Ascending aorta (tissue), 2 donors: ENCODE measurements around the gene CHST1. TPM values are rescaled to one million over a fixed set of nuclear protein-coding genes. Genes with fewer than 3 reads are reported as not detected.

Source experiments
- DNase-seq, 2 donors: peaks; one replicate each; pipeline ENCODE4 v3.0.0-alpha.2; 2019; ENCODE audit warnings: low spot score in 2 of 2
- H3K27ac ChIP-seq, 2 donors: fragments of 200-600 bp; sonication (generic); one replicate each; pipeline ENCODE4 v1.5.1; 2016 to 2017; ENCODE audit warnings: mild to moderate bottlenecking in 1 of 2
- H3K27me3 ChIP-seq: fragments of 200-600 bp; sonication (generic); one replicate; pipeline ENCODE4 v1.5.1; 2017
- H3K36me3 ChIP-seq, 2 donors: fragments of 200-600 bp; sonication (generic); one replicate each; pipeline ENCODE4 v1.5.1; 2016
- H3K4me1 ChIP-seq, 2 donors: fragments of 200-600 bp; sonication (generic); one replicate each; pipeline ENCODE4 v1.5.1; 2016 to 2017; ENCODE audit warnings: mild to moderate bottlenecking in 1 of 2
- H3K4me3 ChIP-seq, 2 donors: fragments of 200-600 bp; sonication (generic); one replicate each; pipeline ENCODE4 v1.5.1; 2016 to 2017; ENCODE audit warnings: mild to moderate bottlenecking in 1 of 2
- H3K9me3 ChIP-seq, 2 donors: fragments of 200-600 bp; sonication (generic); one replicate each; pipeline ENCODE4 v1.5.1; 2016
- intact Hi-C: fragments of 100-400 bp; cut with DNase I; formaldehyde crosslinking; loops from one replicate; pipeline ENCODE4 v1.15.1; 2023
- total RNA-seq: library from RNA; depleted of rRNA; stranded (reverse); fragments of >200 nt; gene quantifications from one replicate; pipeline ENCODE4 v1.1.0, GENCODE V29; 2016
- TF ChIP-seq, protein P1 (sequence below), 3 experiments: fragments of 200-600 bp in 2 of 3; fragments of 450-650 bp in 1 of 3; sonication (generic) in 2 of 3; IDR thresholded peaks; one replicate each; pipeline ENCODE4 v1.5.1; 2016 to 2019; ENCODE audit warnings: antibody characterized with exemption in 3 of 3, mild to moderate bottlenecking in 1 of 3, moderate library complexity in 1 of 3

CHST1 gene
- total RNA-seq, 1 donor from 2014 or later: 40.2 TPM

- TF ChIP-seq, protein P1, sequence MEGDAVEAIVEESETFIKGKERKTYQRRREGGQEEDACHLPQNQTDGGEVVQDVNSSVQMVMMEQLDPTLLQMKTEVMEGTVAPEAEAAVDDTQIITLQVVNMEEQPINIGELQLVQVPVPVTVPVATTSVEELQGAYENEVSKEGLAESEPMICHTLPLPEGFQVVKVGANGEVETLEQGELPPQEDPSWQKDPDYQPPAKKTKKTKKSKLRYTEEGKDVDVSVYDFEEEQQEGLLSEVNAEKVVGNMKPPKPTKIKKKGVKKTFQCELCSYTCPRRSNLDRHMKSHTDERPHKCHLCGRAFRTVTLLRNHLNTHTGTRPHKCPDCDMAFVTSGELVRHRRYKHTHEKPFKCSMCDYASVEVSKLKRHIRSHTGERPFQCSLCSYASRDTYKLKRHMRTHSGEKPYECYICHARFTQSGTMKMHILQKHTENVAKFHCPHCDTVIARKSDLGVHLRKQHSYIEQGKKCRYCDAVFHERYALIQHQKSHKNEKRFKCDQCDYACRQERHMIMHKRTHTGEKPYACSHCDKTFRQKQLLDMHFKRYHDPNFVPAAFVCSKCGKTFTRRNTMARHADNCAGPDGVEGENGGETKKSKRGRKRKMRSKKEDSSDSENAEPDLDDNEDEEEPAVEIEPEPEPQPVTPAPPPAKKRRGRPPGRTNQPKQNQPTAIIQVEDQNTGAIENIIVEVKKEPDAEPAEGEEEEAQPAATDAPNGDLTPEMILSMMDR (IDR thresholded peaks at IDR 0.05): no peak
- Histone ChIP-seq H3K27me3 (no peaks in the 10 kb centered on the region), H3K27ac (no peak overlapping the region), H3K4me1 (no peaks in the 10 kb centered on the region), H3K9me3 (no peaks in the 10 kb centered on the region), H3K4me3 (no peak overlapping the region), H3K36me3 (peaks cover 2 to 25% of the 10 kb centered on the region in 2 donors)
- intact Hi-C loops: loop anchor here (5.0 kb wide), 1 partner anchor 41 kb away; no protein-coding TSS in a partner anchor
- no peak for DNase-seq
Observed at GRCh38 chr11:45646275-45646927, 19.0 kb downstream of the CHST1 start.

- no peak for DNase-seq
- Histone ChIP-seq H3K4me1 (no peaks in the 10 kb centered on the region), H3K4me3 (no peak overlapping the region), H3K36me3 (peaks cover 0 to 13% of the 10 kb centered on the region in 2 donors), H3K27ac (no peak overlapping the region), H3K9me3 (no peaks in the 10 kb centered on the region), H3K27me3 (no peaks in the 10 kb centered on the region)
- TF ChIP-seq, protein P1 (IDR thresholded peaks at IDR 0.05): no peak
- intact Hi-C loops: loop anchor here (5.0 kb wide), 1 partner anchor 42 kb away; no protein-coding TSS in a partner anchor
Observed at GRCh38 chr11:45644981-45645889, 20.2 kb downstream of the CHST1 start.

DNA sequence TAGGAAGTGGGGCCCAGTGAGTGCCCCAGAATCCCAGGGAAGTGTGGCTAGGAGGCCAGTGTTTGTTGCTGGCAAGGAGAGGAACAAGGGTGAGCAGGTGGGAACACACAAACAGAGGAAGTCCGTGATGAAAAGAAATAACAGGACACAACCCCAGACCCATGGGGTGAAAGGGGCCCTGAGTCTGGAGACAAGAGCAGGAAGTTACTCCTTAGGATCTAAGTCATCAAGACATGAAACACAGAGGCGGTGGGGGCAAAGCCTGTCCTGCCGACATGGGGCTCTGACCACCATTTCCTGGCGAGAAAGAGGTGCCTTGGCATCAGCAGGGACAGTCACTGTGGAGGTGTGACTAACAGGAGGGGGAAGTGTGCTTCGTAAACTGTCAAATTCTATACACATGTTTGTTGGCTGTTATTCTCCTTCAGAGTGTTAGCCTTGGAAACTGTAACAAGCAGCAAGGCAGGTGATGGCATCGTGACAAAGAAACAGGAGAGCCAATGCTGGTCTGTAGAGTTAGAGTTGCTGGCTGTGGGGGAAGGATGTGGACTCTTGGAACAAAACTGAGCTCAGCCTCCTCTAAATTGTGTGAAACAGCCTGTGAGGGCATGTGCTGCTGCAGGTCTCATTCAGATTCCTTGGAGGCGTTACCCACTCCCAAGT lies 21.7 kb downstream of the CHST1 start:
- DNase-seq: no peak
- intact Hi-C loops: no loop called here
- H3K27me3 ChIP-seq: no peaks in the 10 kb centered on the region
- no peak overlapping the region for H3K4me3 ChIP-seq
- no peaks in the 10 kb centered on the region for H3K4me1 ChIP-seq
- H3K36me3 ChIP-seq: peaks cover 0 to under 1% of the 10 kb centered on the region in 2 donors
- no peaks in the 10 kb centered on the region for H3K9me3 ChIP-seq
- H3K27ac ChIP-seq: no peak overlapping the region
- TF ChIP-seq, protein P1 (IDR thresholded peaks at IDR 0.05): no peak

GRCh38 chr11:45641961-45642360 lies 23.5 kb downstream of the CHST1 start:
- Histone ChIP-seq H3K36me3 (no peaks in the 10 kb centered on the region), H3K4me1 (no peaks in the 10 kb centered on the region), H3K4me3 (no peak overlapping the region), H3K9me3 (no peaks in the 10 kb centered on the region), H3K27ac (no peak overlapping the region), H3K27me3 (no peaks in the 10 kb centered on the region)
- intact Hi-C loops: no loop called here
- no peak for DNase-seq
- TF ChIP-seq, protein P1 (IDR thresholded peaks at IDR 0.05): no peak

- intact Hi-C loops: no loop called here
Observed at GRCh38 chr11:45638051-45638450, 27.4 kb downstream of the CHST1 start.

More at GRCh38 chr11:45638051-45638450, 27.4 kb downstream of the CHST1 start:
- H3K4me1 ChIP-seq: no peaks in the 10 kb centered on the region
- no peaks in the 10 kb centered on the region for H3K9me3 ChIP-seq
- no peak for DNase-seq
- TF ChIP-seq, protein P1 (IDR thresholded peaks at IDR 0.05): no peak
- no peaks in the 10 kb centered on the region for H3K27me3 ChIP-seq
- H3K27ac ChIP-seq: no peak overlapping the region
- no peaks in the 10 kb centered on the region for H3K36me3 ChIP-seq
- H3K4me3 ChIP-seq: no peak overlapping the region
